HCT116 (cell line): ENCODE results near the gene CADPS2. TPM values are rescaled to one million over a fixed set of nuclear protein-coding genes. Genes with fewer than 3 reads are reported as not detected.

Source experiments
- ATAC-seq: fragments of 200-7000 bp; cut with Tn5 transposase; 2 replicates; pipeline ENCODE4 v1.9.1; 2020; ENCODE audit warnings: mild to moderate bottlenecking, moderate library complexity
- BruUV-seq: library from RNA; stranded (reverse); fragments of 400-500 nt; replicated peaks from 2 replicates; lab custom pipeline; 2021; lab: Mats Ljungman, UMichigan
- CTCF ChIA-PET: fragments of 300-600 bp; sonication (Branson Sonifier 250); formaldehyde crosslinking; loops from one replicate; lab custom pipeline; 2021; ENCODE audit warnings: antibody characterized with exemption; lab: Charles Lee
- POLR2A ChIA-PET: fragments of 300-600, 350-600 bp; sonication (Branson Sonifier 250); formaldehyde crosslinking; loops from one replicate; lab custom pipeline; 2021; ENCODE audit warnings: antibody characterized with exemption; lab: Charles Lee
- RAD21 ChIA-PET, 2 experiments: fragments of 300-600 bp; sonication (Branson Sonifier 250); formaldehyde crosslinking; loops; one replicate each; lab custom pipeline; 2023; ENCODE audit warnings: low total read pairs in 2 of 2; ENCODE audit not compliant: uncharacterized antibody in 2 of 2, unreplicated experiment in 2 of 2, low non-redundant PET in 1 of 2; lab: Charles Lee
- DNase-seq: peaks from one replicate; pipeline ENCODE4 v3.0.0-alpha.2; 2010; ENCODE audit warnings: low read depth, low spot score
- H2AFZ ChIP-seq: fragments of 200-600 bp; shearing (Covaris generic), sonication (generic); 2 replicates; pipeline ENCODE4 v1.6.1; 2017; ENCODE audit warnings: low read depth, mixed run types, mixed read lengths, antibody characterized with exemption, low read length; ENCODE audit not compliant: poor library complexity, severe bottlenecking
- H3K27ac ChIP-seq: 2 replicates; pipeline ENCODE4 v1.5.1; 2012; ENCODE audit warnings: low read depth, low read length
- H3K27me3 ChIP-seq: fragments of 200-600 bp; sonication (generic); 2 replicates; pipeline ENCODE4 v1.6.1; 2016; ENCODE audit warnings: mixed run types, low read length, mixed read lengths; ENCODE audit not compliant: insufficient read depth
- H3K36me3 ChIP-seq, 2 experiments: fragments of 200-500 bp in 1 of 2; fragments of 200-600 bp in 1 of 2; sonication (Bioruptor generic) in 1 of 2; sonication (generic) in 1 of 2; 2 replicates each; pipeline versions ENCODE4 v1.5.1 to v1.6.1; 2014 to 2016; ENCODE audit warnings: low read length in 2 of 2, inconsistent platforms in 1 of 2, mixed read lengths in 1 of 2, mixed run types in 1 of 2; ENCODE audit not compliant: insufficient read depth in 2 of 2, control insufficient read depth in 1 of 2
- H3K4me1 ChIP-seq, 2 experiments: fragments of 200-600 bp in 1 of 2; sonication (generic) in 1 of 2; 2 replicates each; pipeline versions ENCODE4 v1.5.1 to v1.6.1; 2012 to 2017; ENCODE audit warnings: low read length in 2 of 2, inconsistent platforms in 1 of 2, mild to moderate bottlenecking in 1 of 2, mixed read lengths in 1 of 2, mixed run types in 1 of 2, moderate library complexity in 1 of 2; ENCODE audit not compliant: insufficient read depth in 2 of 2, control insufficient read depth in 1 of 2
- H3K4me2 ChIP-seq: fragments of 200-600 bp; sonication (generic); 2 replicates; pipeline ENCODE4 v1.6.1; 2017; ENCODE audit warnings: mixed run types, low read length, mixed read lengths
- H3K4me3 ChIP-seq, 2 experiments: fragments of 200-600 bp in 1 of 2; sonication (generic) in 1 of 2; replicated peaks in 1 of 2; 2 replicates each; pipeline ENCODE4 v1.5.1; 2011 to 2016; ENCODE audit warnings: low read length in 2 of 2, control low read depth in 1 of 2, low read depth in 1 of 2, mild to moderate bottlenecking in 1 of 2, mixed read lengths in 1 of 2, mixed run types in 1 of 2
- H3K79me2 ChIP-seq: fragments of 200-600 bp; sonication (generic); 2 replicates; pipeline ENCODE4 v1.6.1; 2017; ENCODE audit warnings: mild to moderate bottlenecking, mixed run types, low read length, moderate library complexity, mixed read lengths; ENCODE audit not compliant: insufficient read depth
- H3K9ac ChIP-seq: fragments of 200-600 bp; sonication (generic); 2 replicates; pipeline ENCODE4 v1.6.1; 2016; ENCODE audit warnings: low read length, mixed read lengths
- H3K9me2 ChIP-seq: fragments of 200-600 bp; sonication (generic), shearing (Covaris generic); 2 replicates; pipeline ENCODE4 v1.6.1; 2017; ENCODE audit warnings: mixed run types, mild to moderate bottlenecking, moderate library complexity; ENCODE audit not compliant: insufficient read depth
- H3K9me3 ChIP-seq, 2 experiments: fragments of 200-500 bp in 1 of 2; fragments of 200-600 bp in 1 of 2; sonication (Bioruptor generic) in 1 of 2; sonication (generic) in 1 of 2; 2 replicates each; pipeline ENCODE4 v1.6.1; 2014 to 2017; ENCODE audit warnings: low read length in 2 of 2, mixed read lengths in 2 of 2, inconsistent platforms in 1 of 2, low read depth in 1 of 2, mild to moderate bottlenecking in 1 of 2, mixed run types in 1 of 2, moderate library complexity in 1 of 2; ENCODE audit not compliant: control insufficient read depth in 1 of 2, insufficient read depth in 1 of 2
- H4K20me1 ChIP-seq: fragments of 200-600 bp; sonication (generic), shearing (Covaris generic); 2 replicates; pipeline ENCODE4 v1.6.1; 2017; ENCODE audit warnings: mixed run types, mild to moderate bottlenecking, moderate library complexity; ENCODE audit not compliant: insufficient read depth
- CTCF ChIP-seq, 3 experiments: fragments of 200-600 bp in 1 of 3; sonication (generic) in 1 of 3; IDR thresholded peaks in 2 of 3; conservative IDR thresholded peaks in 1 of 3; 2 replicates each; pipeline ENCODE4 v1.5.1; 2012 to 2017; ENCODE audit warnings: low read depth in 2 of 3, low read length in 2 of 3, antibody characterized with exemption in 1 of 3, borderline replicate concordance in 1 of 3, control low read depth in 1 of 3, mild to moderate bottlenecking in 1 of 3, mixed read lengths in 1 of 3, mixed run types in 1 of 3, moderate library complexity in 1 of 3; ENCODE audit not compliant: insufficient read depth in 1 of 3
- EZH2 ChIP-seq: fragments of 200-600 bp; sonication (generic); IDR thresholded peaks from 2 replicates; pipeline ENCODE4 v1.6.1; 2017; ENCODE audit warnings: antibody characterized with exemption, mixed run types
- FOSL1 ChIP-seq: IDR thresholded peaks from 2 replicates; pipeline ENCODE4 v1.6.1; 2012; ENCODE audit warnings: low read depth
- POLR2AphosphoS5 ChIP-seq: IDR thresholded peaks from 2 replicates; pipeline ENCODE4 v1.6.1; 2011; ENCODE audit warnings: mild to moderate bottlenecking, low read depth, low read length, moderate library complexity
- RAD21 ChIP-seq: IDR thresholded peaks from 2 replicates; pipeline ENCODE4 v1.6.1; 2012; ENCODE audit warnings: low read depth, mild to moderate bottlenecking
- SP1 ChIP-seq: IDR thresholded peaks from 2 replicates; pipeline ENCODE4 v1.6.1; 2012; ENCODE audit warnings: low read depth
- SRF ChIP-seq: IDR thresholded peaks from 2 replicates; pipeline ENCODE4 v1.6.1; 2012; ENCODE audit warnings: low read depth
- YY1 ChIP-seq: IDR thresholded peaks from 2 replicates; pipeline ENCODE4 v1.6.1; 2011; ENCODE audit warnings: low read length, low read depth, moderate library complexity, mild to moderate bottlenecking; ENCODE audit not compliant: insufficient replicate concordance; ENCODE audit errors: extremely low read depth
- intact Hi-C: fragments of 100-400 bp; cut with micrococcal nuclease; formaldehyde crosslinking; loops from 2 replicates; pipeline ENCODE4 v1.10.0; 2022
- total RNA-seq: library from RNA; stranded (reverse); gene quantifications from one replicate; pipeline ENCODE4 v1.2.1, GENCODE V29; 2021; ENCODE audit not compliant: unreplicated experiment
- TF ChIP-seq, protein P1 (sequence below): IDR thresholded peaks from 2 replicates; pipeline ENCODE4 v1.6.1; 2012; ENCODE audit warnings: low read depth

Gene CADPS2
- total RNA-seq, 1 experiment from 2014 or later: 7.5 TPM

DNA sequence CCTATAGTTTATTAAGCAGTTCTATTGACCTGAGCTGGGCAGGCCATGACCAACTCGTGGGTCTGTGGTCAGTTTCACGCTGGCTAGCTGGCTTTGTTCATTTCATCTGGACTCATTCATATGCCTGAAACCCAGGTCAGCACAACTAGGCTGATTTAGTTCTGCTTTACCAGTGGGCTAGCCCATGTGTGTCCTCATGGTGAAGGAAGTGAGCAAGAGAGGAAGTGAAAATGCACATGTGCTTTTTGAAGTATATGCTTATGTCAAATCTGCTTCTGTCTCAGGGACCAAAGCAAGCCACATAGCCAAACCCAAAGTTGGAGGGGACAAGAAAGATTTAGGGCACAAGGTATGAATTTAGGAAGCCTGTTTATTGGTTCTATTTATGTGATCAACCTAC, 341.8 kb downstream of the CADPS2 start:
- Histone ChIP-seq H3K27me3 (no peaks in the 10 kb centered on the region), H3K4me3 (no peak overlapping the region), H3K27ac (no peak overlapping the region), H3K79me2 (no peaks in the 10 kb centered on the region), H2AFZ (no peak overlapping the region), H3K36me3 (no peaks in the 10 kb centered on the region), H3K9me3 (no peaks in the 10 kb centered on the region), H3K9ac (no peak overlapping the region), H3K4me2 (no peak overlapping the region), H3K9me2 (no peaks in the 10 kb centered on the region), H4K20me1 (no peaks in the 10 kb centered on the region), H3K4me1 (no peaks in the 10 kb centered on the region)
- DNase-seq: no peak
- no peak for TF ChIP-seq POLR2AphosphoS5
- TF ChIP-seq, protein P1, sequence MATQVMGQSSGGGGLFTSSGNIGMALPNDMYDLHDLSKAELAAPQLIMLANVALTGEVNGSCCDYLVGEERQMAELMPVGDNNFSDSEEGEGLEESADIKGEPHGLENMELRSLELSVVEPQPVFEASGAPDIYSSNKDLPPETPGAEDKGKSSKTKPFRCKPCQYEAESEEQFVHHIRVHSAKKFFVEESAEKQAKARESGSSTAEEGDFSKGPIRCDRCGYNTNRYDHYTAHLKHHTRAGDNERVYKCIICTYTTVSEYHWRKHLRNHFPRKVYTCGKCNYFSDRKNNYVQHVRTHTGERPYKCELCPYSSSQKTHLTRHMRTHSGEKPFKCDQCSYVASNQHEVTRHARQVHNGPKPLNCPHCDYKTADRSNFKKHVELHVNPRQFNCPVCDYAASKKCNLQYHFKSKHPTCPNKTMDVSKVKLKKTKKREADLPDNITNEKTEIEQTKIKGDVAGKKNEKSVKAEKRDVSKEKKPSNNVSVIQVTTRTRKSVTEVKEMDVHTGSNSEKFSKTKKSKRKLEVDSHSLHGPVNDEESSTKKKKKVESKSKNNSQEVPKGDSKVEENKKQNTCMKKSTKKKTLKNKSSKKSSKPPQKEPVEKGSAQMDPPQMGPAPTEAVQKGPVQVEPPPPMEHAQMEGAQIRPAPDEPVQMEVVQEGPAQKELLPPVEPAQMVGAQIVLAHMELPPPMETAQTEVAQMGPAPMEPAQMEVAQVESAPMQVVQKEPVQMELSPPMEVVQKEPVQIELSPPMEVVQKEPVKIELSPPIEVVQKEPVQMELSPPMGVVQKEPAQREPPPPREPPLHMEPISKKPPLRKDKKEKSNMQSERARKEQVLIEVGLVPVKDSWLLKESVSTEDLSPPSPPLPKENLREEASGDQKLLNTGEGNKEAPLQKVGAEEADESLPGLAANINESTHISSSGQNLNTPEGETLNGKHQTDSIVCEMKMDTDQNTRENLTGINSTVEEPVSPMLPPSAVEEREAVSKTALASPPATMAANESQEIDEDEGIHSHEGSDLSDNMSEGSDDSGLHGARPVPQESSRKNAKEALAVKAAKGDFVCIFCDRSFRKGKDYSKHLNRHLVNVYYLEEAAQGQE: no peak
- TF ChIP-seq CTCF (IDR thresholded peaks at IDR 0.05 in 2 of 3, conservative IDR thresholded peaks at IDR 0.05 in 1 of 3; ENCODE audit: borderline replicate concordance in 1 of 3, insufficient read depth in 1 of 3, low read depth in 2 of 3, low read length in 2 of 3): no peak
- TF ChIP-seq YY1: no peak
- TF ChIP-seq SRF: no peak
- no peak for TF ChIP-seq RAD21
- no peak for TF ChIP-seq EZH2
- no peak for TF ChIP-seq FOSL1
- TF ChIP-seq SP1: no peak
- ChIA-PET POLR2A (no interaction called here), CTCF (interaction anchor here (2.8 kb wide), 1 partner anchor 12 kb away, joined by 8 read pairs; no protein-coding TSS in a partner anchor), RAD21 (no interaction called here)
- no TSS peak for BruUV-seq
- intact Hi-C loops: no loop called here
- no peak for ATAC-seq
